ENCODE data around the gene CEP250.

Gene CEP250

DNA sequence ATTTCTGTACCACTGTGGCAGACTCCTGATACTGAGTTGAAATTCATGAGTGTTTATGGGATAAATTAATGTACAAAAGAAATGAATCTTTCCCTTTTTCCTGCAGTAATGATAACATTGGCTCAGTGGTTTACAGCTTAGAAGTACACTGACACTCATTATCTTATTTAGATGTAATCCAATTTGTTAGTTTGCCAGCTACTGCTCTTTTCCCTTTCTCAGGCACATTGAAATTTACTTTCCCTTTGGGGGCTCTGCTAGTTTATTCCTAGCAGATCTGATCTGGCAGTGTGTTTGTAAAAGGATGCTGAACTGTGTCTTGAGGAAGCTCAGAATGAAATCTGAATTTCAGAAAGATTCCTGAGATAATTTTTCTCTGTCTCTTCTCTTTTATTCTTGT is 3.0 kb downstream of the CEP250 start:
- FAIRE-seq (no peak), DNase-seq (ENCODE audit: insufficient read length) (no peak)
- no peak for TF ChIP-seq POLR2A (IDR thresholded peaks at IDR 0.05; ENCODE audit: low read depth, low read length)
- no peak for TF ChIP-seq TAF1 (IDR thresholded peaks at IDR 0.05; ENCODE audit: borderline replicate concordance, low read depth, low read length)
- TF ChIP-seq POLR2AphosphoS5 (IDR thresholded peaks at IDR 0.05; ENCODE audit: low read depth, low read length) = no peak

DNA sequence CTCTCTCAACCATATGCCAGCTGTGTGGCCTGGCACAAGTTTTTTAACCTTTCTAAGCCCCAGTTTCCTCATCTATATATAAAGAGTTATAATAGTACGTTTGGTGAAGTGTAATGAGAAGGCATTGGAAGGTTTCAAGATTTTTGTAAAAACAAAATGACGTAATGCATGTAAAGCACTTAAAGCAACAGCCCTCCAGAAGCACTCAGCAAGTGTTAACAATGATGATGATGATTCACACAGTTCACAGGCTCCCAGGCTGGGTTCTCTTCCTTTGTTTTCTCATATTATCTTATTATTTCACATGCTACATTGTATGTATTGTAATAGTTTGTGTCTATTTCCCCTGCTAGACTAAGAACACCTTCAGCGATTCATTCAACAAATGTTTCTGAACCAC is 6.2 kb downstream of the CEP250 start:
- DNase-seq (ENCODE audit: insufficient read length) (no peak), FAIRE-seq (no peak)
- no peak for TF ChIP-seq TAF1 (IDR thresholded peaks at IDR 0.05; ENCODE audit: borderline replicate concordance, low read depth, low read length)
- no peak for TF ChIP-seq POLR2A (IDR thresholded peaks at IDR 0.05; ENCODE audit: low read depth, low read length)
- no peak for TF ChIP-seq POLR2AphosphoS5 (IDR thresholded peaks at IDR 0.05; ENCODE audit: low read depth, low read length)

DNA sequence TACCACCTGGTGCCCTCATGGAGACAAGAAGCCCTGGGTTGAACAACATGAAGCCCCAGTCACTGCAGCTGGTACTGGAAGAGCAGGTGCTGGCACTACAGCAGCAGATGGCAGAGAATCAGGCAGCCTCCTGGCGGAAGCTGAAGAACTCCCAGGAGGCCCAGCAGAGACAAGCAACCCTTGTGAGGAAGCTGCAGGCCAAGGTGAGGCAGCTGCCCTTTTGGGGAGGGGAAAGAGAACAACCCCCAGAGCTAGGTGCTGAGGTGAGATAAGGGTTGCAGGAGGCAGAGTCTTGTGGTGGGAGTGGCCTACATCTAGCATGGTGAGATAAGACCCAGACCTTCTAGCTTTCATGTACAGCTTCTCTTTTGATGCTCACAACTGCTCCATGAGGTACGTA is 7.0 kb downstream of the CEP250 start:
- DNase-seq (ENCODE audit: insufficient read length) (no peak), FAIRE-seq (no peak)
- no peak for TF ChIP-seq POLR2A (IDR thresholded peaks at IDR 0.05; ENCODE audit: low read depth, low read length)
- no peak for TF ChIP-seq POLR2AphosphoS5 (IDR thresholded peaks at IDR 0.05; ENCODE audit: low read depth, low read length)
- TF ChIP-seq TAF1 (IDR thresholded peaks at IDR 0.05; ENCODE audit: borderline replicate concordance, low read depth, low read length) = no peak

DNA sequence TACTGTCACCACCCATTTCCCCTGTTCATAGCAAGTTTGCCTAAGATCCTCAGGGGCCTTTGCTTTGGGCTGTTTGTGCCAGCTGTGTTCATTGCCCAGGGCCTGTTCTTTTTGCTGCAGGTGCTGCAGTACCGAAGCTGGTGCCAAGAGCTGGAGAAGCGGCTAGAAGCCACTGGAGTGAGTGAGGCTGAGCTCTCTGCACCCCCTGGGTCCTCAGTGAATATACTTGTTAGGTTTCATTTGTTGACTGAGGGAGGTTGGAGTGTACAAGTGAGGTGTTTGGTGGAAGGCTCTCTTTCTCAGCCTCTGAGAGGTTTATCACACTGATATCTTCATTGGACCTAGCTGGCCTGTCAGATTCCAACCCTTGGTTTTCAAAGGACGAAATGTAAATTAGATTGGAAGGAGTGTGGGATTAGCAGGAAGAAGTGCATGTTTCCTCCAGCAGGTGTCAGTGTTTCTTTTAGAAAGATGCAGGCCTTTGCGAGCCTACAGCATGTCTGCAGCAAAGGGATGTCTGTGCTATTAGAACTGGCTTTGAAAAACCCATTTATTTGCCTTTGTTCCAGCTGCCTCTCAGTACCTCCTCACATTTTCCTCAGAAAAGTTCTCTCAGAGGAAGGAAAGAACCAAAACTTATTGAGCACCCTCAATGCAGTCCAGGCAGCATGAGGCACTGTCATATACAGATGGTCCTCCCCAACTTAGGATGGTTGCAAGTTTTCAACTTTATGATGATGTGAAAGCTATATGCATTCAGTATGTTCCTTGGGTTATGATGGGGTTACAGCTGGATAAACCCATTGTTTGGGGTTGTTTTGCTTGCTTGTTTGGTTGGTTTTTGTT is 8.3 kb downstream of the CEP250 start:
- no peak for TF ChIP-seq TAF1 (IDR thresholded peaks at IDR 0.05; ENCODE audit: borderline replicate concordance, low read depth, low read length)
- TF ChIP-seq POLR2AphosphoS5 (IDR thresholded peaks at IDR 0.05; ENCODE audit: low read depth, low read length) = no peak
- no peak for TF ChIP-seq POLR2A (IDR thresholded peaks at IDR 0.05; ENCODE audit: low read depth, low read length)
- no peak for DNase-seq (ENCODE audit: insufficient read length)
- peak; percentile 86 for FAIRE-seq

DNA sequence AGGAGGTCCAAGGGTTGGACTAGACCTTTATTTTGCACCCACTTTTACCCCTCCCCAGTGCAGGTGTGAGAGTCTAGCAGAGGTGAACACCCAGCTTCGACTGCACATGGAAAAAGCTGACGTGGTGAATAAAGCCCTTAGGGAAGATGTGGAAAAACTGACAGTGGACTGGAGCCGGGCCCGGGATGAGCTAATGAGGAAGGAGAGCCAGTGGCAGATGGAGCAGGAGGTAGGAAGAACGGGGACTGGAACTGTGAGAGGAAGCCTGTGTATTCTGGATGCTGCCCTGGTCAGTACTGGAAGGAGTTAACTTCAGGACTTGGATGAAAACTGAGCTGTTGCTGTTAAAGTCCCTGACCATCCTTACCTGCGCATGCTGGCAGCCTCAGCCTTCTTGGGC is 10.6 kb downstream of the CEP250 start:
- DNase-seq (ENCODE audit: insufficient read length) (no peak), FAIRE-seq (no peak)
- no peak for TF ChIP-seq TAF1 (IDR thresholded peaks at IDR 0.05; ENCODE audit: borderline replicate concordance, low read depth, low read length)
- TF ChIP-seq POLR2A (IDR thresholded peaks at IDR 0.05; ENCODE audit: low read depth, low read length) = no peak
- no peak for TF ChIP-seq POLR2AphosphoS5 (IDR thresholded peaks at IDR 0.05; ENCODE audit: low read depth, low read length)

DNA sequence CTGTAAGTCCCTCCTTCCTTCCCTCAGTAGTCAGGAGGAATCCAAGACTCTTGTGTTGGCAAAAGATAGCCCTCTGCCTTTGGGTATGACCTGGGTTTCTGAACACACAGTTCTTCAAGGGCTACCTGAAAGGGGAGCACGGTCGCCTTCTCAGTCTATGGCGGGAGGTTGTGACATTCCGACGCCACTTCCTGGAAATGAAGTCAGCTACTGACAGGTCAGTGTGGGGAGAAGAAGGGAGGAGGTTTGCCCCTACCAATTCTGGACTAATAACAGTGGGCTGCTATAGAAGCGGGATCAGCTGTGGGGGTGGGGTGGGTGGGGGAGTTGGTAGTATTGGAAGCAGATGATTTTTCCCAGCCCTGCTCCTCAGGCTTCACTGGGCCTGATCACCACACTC is 11.5 kb downstream of the CEP250 start:
- FAIRE-seq = no peak
- DNase-seq (ENCODE audit: insufficient read length) = no peak
- TF ChIP-seq POLR2AphosphoS5 (IDR thresholded peaks at IDR 0.05; ENCODE audit: low read depth, low read length) (no peak), POLR2A (IDR thresholded peaks at IDR 0.05; ENCODE audit: low read depth, low read length) (no peak), TAF1 (IDR thresholded peaks at IDR 0.05; ENCODE audit: borderline replicate concordance, low read depth, low read length) (no peak)

DNA sequence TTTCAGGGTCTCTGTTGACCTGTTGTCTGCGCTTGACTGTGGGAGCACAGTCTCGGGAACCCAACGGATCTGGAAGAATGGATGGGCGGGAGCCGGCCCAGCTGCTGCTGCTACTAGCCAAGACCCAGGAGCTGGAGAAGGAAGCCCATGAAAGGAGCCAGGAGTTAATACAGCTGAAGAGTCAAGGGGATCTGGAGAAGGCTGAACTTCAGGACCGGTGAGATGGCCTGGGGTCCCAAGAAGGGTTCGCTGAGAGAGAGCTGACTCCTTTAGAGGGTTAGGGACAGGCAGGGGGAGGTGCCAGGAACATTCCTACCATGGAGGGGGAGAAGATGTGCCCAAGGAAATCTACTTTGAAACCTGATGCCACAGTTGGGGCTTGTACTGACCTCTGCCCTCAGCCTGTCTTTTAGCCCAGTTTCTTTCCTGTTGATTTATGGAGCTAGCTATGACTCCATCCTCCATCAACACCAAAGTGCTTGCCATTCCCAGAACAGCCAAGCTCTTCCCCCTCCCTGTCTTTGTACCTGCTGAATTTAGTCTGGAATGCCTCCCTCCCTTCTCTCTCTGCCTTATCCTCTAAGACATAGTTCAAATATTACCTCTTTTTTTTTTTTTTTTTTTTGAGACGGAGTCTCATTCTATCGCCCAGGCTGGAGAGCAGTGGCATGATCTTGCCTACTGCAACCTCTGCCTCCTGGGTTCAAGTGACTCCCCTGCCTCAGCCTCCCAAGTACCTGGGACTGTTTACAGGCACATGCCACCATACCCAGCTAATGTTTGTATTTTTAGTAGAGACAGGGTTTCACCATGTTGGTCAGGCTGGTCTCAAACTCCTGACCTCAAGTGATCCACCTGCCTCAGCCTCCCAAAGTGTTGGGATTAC is 12.2 kb downstream of the CEP250 start:
- FAIRE-seq = no peak
- no peak for DNase-seq (ENCODE audit: insufficient read length)
- no peak for TF ChIP-seq POLR2A (IDR thresholded peaks at IDR 0.05; ENCODE audit: low read depth, low read length)
- no peak for TF ChIP-seq TAF1 (IDR thresholded peaks at IDR 0.05; ENCODE audit: borderline replicate concordance, low read depth, low read length)
- no peak for TF ChIP-seq POLR2AphosphoS5 (IDR thresholded peaks at IDR 0.05; ENCODE audit: low read depth, low read length)

DNA sequence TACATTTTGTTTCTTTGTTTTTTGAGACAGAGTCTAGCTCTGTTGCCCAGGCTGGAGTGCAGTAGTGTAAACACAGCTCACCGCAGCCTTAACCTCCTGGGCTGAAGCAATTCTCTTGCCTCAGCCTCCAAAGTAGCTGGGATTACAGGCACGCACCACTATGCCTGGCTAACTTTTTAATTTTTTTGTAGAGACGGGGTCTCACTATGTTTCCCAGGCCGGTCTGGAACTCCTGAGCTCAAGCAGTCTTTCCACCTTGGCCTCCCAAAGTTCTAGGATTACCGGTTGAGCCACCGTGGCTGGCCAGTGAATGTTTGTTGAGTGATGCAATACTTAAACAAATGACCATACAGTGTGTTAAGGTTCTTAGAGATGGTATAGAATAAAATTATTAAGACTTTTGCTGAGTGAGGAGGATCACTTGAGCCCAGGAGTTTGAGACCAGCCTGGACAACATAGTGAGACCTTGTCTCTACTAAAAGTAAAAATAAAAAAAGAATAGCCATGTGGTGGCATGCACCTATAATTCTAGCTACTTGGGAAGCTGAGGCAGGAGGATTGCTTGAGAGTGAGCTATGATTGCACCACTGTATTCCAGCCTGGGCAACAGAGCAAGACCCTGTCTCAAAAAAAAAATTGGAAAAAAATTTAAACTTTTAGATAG is 13.4 kb downstream of the CEP250 start:
- FAIRE-seq = no peak
- TF ChIP-seq POLR2AphosphoS5 (IDR thresholded peaks at IDR 0.05; ENCODE audit: low read depth, low read length) (no peak), POLR2A (IDR thresholded peaks at IDR 0.05; ENCODE audit: low read depth, low read length) (no peak), TAF1 (IDR thresholded peaks at IDR 0.05; ENCODE audit: borderline replicate concordance, low read depth, low read length) (no peak)

DNA sequence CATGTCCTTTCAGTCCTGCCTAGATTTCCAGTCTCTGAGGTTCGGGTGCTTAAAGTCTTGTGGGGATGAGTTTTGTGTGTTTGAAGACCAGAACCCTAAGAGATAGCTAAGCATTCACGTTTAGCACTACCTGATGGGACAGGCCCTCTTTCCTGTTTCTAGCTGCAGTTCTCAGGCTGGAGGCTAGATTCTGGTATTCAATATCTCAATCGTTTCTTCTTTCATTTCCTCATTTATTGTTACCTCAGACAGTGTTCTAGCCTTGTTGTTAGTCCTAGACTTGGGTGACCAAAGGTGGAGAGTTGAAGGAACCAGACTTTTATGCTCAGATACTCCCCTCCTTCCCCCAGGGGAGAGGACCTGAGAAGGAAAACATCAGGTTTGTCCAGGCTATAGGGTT is 16.8 kb downstream of the CEP250 start:
- TF ChIP-seq POLR2AphosphoS5 (IDR thresholded peaks at IDR 0.05; ENCODE audit: low read depth, low read length) = no peak
- FAIRE-seq = no peak
- no peak for DNase-seq (ENCODE audit: insufficient read length)

More for the DNA sequence above, 13.4 kb downstream of the CEP250 start:
- DNase-seq (ENCODE audit: insufficient read length) = no peak

DNA sequence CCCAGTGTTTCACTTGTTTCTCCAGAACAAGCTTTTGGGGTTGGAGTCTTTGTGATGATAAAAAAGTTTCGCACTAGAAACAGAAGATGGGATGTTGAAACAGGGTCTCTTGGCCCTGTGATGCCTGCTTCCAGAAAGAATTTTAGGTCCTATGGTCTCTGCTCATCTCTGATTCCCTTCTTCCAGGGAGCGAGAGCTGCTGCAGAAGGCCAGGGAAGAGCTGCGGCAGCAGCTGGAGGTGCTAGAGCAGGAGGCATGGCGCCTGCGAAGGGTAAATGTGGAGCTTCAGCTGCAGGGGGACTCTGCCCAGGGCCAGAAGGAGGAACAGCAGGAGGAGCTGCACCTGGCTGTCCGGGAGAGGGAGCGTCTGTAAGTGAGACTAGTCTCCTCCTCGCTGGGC is 18.3 kb downstream of the CEP250 start:
- FAIRE-seq = no peak
- no peak for DNase-seq (ENCODE audit: insufficient read length)
- no peak for TF ChIP-seq POLR2A (IDR thresholded peaks at IDR 0.05; ENCODE audit: low read depth, low read length)
- TF ChIP-seq TAF1 (IDR thresholded peaks at IDR 0.05; ENCODE audit: borderline replicate concordance, low read depth, low read length) = no peak
- no peak for TF ChIP-seq POLR2AphosphoS5 (IDR thresholded peaks at IDR 0.05; ENCODE audit: low read depth, low read length)

DNA sequence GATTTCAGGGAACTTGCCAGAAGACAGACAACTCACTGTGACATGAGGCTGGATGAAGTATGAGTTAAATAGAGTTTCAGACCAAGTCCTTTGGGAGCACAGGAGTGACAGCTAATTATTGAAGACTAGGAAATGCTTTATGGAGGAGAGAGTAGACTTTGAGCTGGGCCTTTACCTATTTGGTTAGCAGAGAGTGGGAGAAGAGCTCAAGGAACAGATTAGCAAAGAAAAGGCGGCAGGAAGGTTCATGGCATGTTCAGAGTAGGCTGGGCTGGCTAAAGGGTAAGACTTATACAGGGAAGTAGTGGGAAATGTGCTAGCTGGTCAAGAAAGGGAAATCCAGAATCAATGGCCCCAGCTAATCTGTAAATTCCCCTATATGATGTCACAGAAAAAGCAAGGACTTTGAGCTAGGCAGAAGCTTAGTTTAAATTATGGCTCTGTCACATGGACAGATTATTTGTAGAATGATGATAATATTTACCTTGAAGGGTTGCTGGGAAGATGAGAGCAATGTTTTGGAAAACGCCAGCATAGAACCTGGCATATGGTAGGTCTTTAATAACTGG is 19.0 kb downstream of the CEP250 start:
- no peak for FAIRE-seq
- TF ChIP-seq POLR2AphosphoS5 (IDR thresholded peaks at IDR 0.05; ENCODE audit: low read depth, low read length) (no peak), TAF1 (IDR thresholded peaks at IDR 0.05; ENCODE audit: borderline replicate concordance, low read depth, low read length) (no peak), POLR2A (IDR thresholded peaks at IDR 0.05; ENCODE audit: low read depth, low read length) (no peak)
- DNase-seq (ENCODE audit: insufficient read length) = no peak
